Stimulated activated CD4-positive, alpha-beta T cell treated with anti-CD3 and anti-CD28 coated beads, Interleukin-4, amount 100 ng/mL, for 24 hours (primary cell): ENCODE data around the gene MYO1H.
"Not testable (repeated sequence)": the region's sequence is repeated elsewhere in the genome, so short reads cannot be mapped to it uniquely, and the experiment has no call there.

ENCODE experiments used
- DNase-seq: peaks from one replicate; pipeline ENCODE4 v3.0.0-alpha.2; 2020

The MYO1H gene

GRCh38 chr12:109343677-109344076, 4.0 kb upstream of the MYO1H start:
- no peak for DNase-seq

GRCh38 chr12:109345428-109345827, 2.3 kb upstream of the MYO1H start:
- DNase-seq: no peak

GRCh38 chr12:109346920-109347319, 780 bp upstream of the MYO1H start:
- no peak for DNase-seq

- DNase-seq: no peak
Observed at GRCh38 chr12:109352184-109352583, 4.5 kb downstream of the MYO1H start.

GRCh38 chr12:109356577-109356976, 8.9 kb downstream of the MYO1H start:
- DNase-seq: no peak

GRCh38 chr12:109357032-109357431, 9.3 kb downstream of the MYO1H start:
- no peak for DNase-seq

GRCh38 chr12:109358154-109358869, 10.6 kb downstream of the MYO1H start:
- peak; percentile 15 for DNase-seq

- DNase-seq: no peak
Observed at GRCh38 chr12:109359131-109359690, 11.5 kb downstream of the MYO1H start.

GRCh38 chr12:109369831-109370230, 22.1 kb downstream of the MYO1H start:
- no peak for DNase-seq

- no peak for DNase-seq
Observed at GRCh38 chr12:109377139-109377685, 29.5 kb downstream of the MYO1H start.

GRCh38 chr12:109378569-109378968, 30.9 kb downstream of the MYO1H start:
- no peak for DNase-seq

- no peak for DNase-seq
Observed at GRCh38 chr12:109382031-109382430, 34.3 kb downstream of the MYO1H start.

GRCh38 chr12:109383240-109383639, 35.5 kb downstream of the MYO1H start:
- no peak for DNase-seq

GRCh38 chr12:109385339-109386058, 37.8 kb downstream of the MYO1H start:
- DNase-seq: no peak

GRCh38 chr12:109386059-109386433, 38.3 kb downstream of the MYO1H start:
- DNase-seq: no peak

- DNase-seq: no peak
Observed at GRCh38 chr12:109387425-109388166, 39.9 kb downstream of the MYO1H start.

GRCh38 chr12:109388167-109388563, 40.5 kb downstream of the MYO1H start:
- no peak for DNase-seq

- no peak for DNase-seq
Observed at GRCh38 chr12:109389146-109389545, 41.4 kb downstream of the MYO1H start.

- peak; percentile 48 for DNase-seq
Observed at GRCh38 chr12:109393437-109394345, 46.0 kb downstream of the MYO1H start.

- DNase-seq: no peak
Observed at GRCh38 chr12:109394891-109395290, 47.2 kb downstream of the MYO1H start.

GRCh38 chr12:109404841-109405240, 57.1 kb downstream of the MYO1H start:
- DNase-seq: not testable (repeated sequence)

- not testable (repeated sequence) for DNase-seq
Observed at GRCh38 chr12:109406147-109406546, 58.4 kb downstream of the MYO1H start.
